RWPE1 (cell line): ENCODE results near the gene PEAR1.

Experiments used
- CTCF ChIA-PET: fragments of 350-600 bp; sonication (Branson Sonifier 250); formaldehyde crosslinking; extraction: SDS; loops from one replicate; lab custom pipeline; 2021; lab: Yijun Ruan, JAX
- POLR2A ChIA-PET: fragments of 400-600 bp; formaldehyde crosslinking; extraction: SDS; loops from one replicate; lab custom pipeline; 2020; ENCODE audit warnings: antibody characterized with exemption; ENCODE audit not compliant: low non-redundant PET; lab: Yijun Ruan, JAX
- DNase-seq: peaks from one replicate; pipeline ENCODE4 v3.0.0; 2012; ENCODE audit warnings: low spot score
- H3K27ac ChIP-seq: fragments of 450-650 bp; 2 replicates; pipeline ENCODE4 v1.5.1; 2017
- CTCF ChIP-seq: fragments of 450-650 bp; conservative IDR thresholded peaks from 2 replicates; pipeline ENCODE4 v1.5.1; 2017; ENCODE audit warnings: low read depth, mild to moderate bottlenecking

The PEAR1 gene

GRCh38 chr1:156877433-156878170, 15.9 kb upstream of the PEAR1 start:
- ChIA-PET POLR2A (no interaction called here), CTCF (no interaction called here)
- H3K27ac ChIP-seq: no peak overlapping the region
- DNase-seq: no peak
- no peak for TF ChIP-seq CTCF

- H3K27ac ChIP-seq: no peak overlapping the region
- no peak for TF ChIP-seq CTCF
- no peak for DNase-seq
- ChIA-PET CTCF (interaction anchor here (0.7 to 1.7 kb wide), 2 partner anchors 12 to 20 kb away, joined by 4 to 10 read pairs; partner anchors contain the start of gene NTRK1), POLR2A (no interaction called here)
Observed at GRCh38 chr1:156879876-156880275, 13.6 kb upstream of the PEAR1 start.

GRCh38 chr1:156880473-156880872, 13.0 kb upstream of the PEAR1 start:
- no peak overlapping the region for H3K27ac ChIP-seq
- no peak for TF ChIP-seq CTCF
- POLR2A ChIA-PET: no interaction called here
- CTCF ChIA-PET: interaction anchor here (0.5 to 1.7 kb wide), 4 partner anchors 9 to 738 kb away, joined by 3 to 10 read pairs (median 4); partner anchors contain the start of gene NTRK1
- DNase-seq: no peak

GRCh38 chr1:156881101-156881500, 12.4 kb upstream of the PEAR1 start:
- TF ChIP-seq CTCF: no peak
- no peak for DNase-seq
- CTCF ChIA-PET: interaction anchor here (0.8 to 1.7 kb wide), 3 partner anchors 9 to 47 kb away, joined by 3 to 10 read pairs (median 3); partner anchors contain the start of gene NTRK1
- H3K27ac ChIP-seq: no peak overlapping the region
- POLR2A ChIA-PET: no interaction called here

- ChIA-PET POLR2A (no interaction called here), CTCF (interaction anchor here (0.8 kb wide), 1 partner anchor 46 kb away, joined by 3 read pairs; no protein-coding TSS in a partner anchor)
- TF ChIP-seq CTCF: no peak
- H3K27ac ChIP-seq: no peak overlapping the region
- DNase-seq: no peak
Observed at GRCh38 chr1:156881663-156882062, 11.9 kb upstream of the PEAR1 start.

GRCh38 chr1:156882543-156882942, 11.0 kb upstream of the PEAR1 start:
- POLR2A ChIA-PET: no interaction called here
- no peak for TF ChIP-seq CTCF
- CTCF ChIA-PET: no interaction called here
- no peak overlapping the region for H3K27ac ChIP-seq
- no peak for DNase-seq
